Activated CD4-positive, alpha-beta T cell treated with anti-CD3 and anti-CD28 coated beads, Interleukin-10, Interleukin-2, amounts not matched to agents 100 ng/mL and 50 ng/mL, durations not matched to agents 16 hours and 8 hours (primary cell): ENCODE data around the gene ALAD.
A peak's percentile ranks its signal among the peaks of the same experiment; 100 is the strongest.

Source experiments
- DNase-seq: peaks from one replicate; pipeline ENCODE4 v3.0.0-alpha.2; 2020

ALAD gene

DNA sequence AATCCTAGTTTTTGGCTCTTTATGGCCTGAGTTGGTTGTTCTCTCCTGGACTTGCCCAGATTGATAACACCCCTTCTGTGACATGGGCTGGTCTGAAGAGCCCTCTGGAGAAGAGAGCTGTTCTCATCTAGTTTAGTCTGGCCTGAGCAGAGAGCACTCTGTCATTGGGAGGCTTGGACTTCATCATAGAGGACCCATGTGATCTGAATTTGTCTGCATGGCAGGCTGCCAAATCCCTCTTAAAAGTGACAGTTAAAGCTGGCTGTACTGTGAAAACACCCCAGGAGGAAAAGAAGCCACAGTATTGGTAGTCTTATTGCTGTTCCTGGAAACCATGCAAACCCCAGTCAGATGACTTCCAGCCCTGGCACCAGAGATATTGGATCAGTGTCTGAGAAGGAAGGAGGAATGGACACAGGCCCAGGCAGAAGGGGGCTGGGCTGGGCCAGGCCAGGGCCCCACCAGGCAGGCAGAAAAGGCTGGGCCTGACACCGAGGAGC, 57.3 kb downstream of the ALAD start:
- peak; percentile 33 for DNase-seq

DNA sequence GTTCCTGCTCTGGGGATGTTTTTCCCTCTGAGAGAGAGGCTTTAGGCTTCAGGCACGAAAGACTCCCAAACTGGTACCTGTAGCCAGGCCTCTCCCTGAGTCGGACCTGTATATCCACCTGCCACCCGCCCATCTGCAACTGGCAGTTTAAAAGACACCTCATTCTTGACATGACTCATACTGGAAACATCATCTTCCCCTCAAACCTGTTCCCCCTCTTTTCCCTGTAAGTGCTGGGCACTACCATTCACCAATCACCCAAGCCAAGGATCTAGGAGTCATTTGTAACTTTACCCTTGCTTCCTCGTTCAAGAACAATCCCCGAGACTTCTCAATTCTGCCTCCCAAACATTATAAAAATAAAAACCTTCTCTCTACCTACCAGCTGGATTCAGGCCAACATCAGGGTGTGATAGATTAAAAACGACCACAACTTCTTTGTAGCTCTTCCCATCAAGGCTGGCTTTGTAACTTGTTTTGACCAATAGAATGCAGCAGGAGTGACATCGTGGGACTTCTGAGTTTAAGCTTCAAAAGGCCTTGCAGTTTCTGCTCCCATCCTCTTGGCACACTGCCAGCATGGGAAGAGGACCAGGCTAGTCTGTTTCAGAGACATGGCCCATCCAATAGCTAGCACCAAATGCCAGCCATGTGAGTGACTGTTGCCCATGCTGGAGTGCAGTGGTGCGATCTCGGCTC, 59.2 kb downstream of the ALAD start:
- peak; percentile 50 for DNase-seq

DNA sequence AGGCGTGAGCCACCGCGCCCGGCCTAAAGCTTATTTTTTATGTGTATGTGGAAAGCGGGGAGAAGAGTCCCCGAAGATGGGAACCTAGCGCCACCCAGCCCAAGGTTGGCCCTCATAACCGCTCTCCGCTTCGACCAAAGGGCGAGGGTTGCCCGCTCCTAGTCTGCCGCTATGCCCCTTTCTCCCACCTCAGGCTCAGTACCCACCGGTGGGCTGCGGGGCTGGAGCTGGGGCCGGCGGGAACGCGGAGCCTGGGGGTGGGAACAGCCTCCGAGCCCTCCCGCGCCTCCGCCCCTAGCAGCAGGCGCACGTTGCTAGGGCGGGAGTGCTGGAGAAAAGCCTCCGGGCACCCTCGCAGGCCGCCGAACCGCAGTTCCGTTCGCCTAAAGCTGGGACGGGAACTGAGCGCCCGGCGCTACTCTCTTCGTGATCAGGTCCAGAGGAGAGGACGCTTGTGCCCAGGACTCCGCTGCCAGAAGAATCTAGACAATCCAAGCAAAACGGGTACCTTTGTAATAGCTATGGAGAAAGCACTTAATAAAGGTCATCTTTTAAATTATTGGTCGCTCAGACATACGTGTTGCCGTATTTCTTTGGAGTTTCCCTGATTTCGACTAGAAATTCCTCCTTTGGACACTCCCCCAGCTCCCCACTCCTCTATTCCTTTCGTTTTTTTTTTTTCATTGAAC, 60.9 kb downstream of the ALAD start, which contains the start of gene WDR31:
Gene WDR31, minus strand, starts transcription at position 265 of the 689 bp plus-strand sequence. CDS start 8,253 bp downstream, outside the sequence.
- DNase-seq, result peak; percentile 89

DNA sequence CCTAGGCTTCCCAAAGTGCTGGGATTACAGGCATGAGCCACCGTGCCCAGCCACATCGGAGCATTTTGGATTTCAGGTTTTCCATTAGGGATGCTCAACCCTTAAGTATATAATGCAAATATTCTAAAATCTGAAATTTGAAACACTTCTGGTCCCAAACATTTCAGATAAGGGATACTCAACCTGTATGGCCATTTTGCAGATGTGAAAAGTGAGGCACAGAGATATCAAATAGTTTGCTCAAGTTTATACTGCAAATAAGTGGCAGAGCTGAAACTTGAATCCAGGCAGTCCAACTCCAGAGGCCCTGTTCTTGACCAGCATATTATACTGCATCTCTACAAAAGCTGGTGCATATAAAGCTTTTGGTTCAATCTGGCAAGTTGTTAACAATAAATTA, 63.4 kb downstream of the ALAD start:
- no peak for DNase-seq
